ENCODE measurements around the gene WDR27.

GRCh38 chr6:169534039-169534421, 167.8 kb downstream of the WDR27 start:
- TF ChIP-seq CTCF (IDR thresholded peaks at IDR 0.05; ENCODE audit: insufficient read depth, low read length, poor library complexity, severe bottlenecking) (no peak), EZH2phosphoT487 (conservative IDR thresholded peaks at IDR 0.05; ENCODE audit: low read length) (no peak)
